ENCODE measurements around the gene KYNU.
"Not testable (repeated sequence)": the region's sequence is repeated elsewhere in the genome, so short reads cannot be mapped to it uniquely, and the experiment has no call there.

Gene KYNU

DNA sequence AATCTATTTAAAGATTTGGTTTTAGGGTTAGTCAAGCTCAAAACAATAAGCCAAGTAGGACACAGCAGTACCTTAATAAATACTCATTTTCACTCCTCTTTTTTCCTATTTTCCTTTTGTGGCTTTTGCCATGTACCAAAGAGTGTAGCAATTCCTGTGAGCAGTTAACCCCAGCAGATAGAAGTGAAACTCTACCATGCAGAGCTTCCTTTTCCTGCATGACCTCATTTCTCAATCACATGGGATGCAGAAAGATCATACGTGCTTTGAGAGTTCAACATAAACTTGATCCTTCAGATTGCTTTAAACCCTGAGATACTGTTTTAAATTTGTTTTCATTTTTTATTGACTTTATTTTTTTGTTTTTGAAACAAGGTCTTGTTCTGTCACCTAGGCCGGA lies 152.7 kb downstream of the KYNU start:
- no peak for DNase-seq

DNA sequence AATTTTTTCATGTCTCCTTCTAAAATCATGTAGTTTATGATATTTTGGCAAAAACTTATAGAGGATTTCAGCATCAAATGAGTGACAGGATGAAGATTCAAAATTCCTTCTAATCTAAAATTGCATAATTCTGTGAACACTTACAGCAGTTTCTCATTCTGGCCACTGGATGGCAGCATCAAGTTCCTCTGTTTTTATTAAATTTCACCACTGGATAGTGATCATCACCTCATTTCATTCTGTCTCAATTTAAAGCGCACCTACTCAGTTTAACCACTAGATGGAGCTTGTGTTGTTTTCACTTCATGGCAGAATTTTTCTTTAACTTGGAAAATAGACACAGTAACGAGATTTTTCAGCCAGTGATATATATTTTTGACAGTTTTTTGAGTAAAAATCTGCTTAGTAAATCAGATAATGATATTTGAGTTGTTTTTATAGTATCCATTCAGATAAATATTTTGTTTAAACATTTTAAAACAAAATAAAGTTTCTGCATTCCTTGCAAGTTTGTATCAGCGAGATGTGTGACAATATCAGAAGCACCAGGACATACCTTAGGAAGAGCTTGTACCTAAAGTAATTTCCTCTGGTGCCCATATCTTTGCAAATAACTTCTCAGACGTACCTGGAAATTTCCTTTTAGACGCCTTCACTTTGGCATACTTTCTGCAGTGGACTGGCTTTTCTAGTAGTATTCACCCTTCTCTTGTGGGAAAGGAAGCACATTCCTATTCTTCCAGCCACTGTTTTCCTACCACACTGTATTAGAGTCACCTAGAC lies 157.0 kb downstream of the KYNU start:
- DNase-seq: peak in 1 of 2 experiments; percentile 32

DNA sequence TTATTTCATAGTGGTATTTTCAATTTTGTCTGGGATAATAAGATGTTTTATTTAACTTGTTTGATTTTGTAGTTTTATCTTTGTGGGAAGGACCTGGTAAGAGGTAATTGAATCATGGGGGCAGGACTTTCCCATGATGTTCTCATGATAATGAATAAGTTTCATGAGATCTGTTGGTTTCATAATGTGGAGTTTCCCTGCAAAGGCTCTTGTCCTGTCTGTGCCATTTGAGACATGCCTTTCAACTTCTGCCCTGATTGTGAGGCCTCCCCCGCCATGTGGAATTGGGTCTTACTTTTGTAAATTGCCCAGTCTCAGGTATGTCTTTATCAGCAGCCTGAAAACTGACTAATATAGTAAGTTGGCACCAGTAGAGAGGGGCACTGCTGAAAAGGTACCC lies 174.0 kb downstream of the KYNU start:
- no peak for DNase-seq

DNA sequence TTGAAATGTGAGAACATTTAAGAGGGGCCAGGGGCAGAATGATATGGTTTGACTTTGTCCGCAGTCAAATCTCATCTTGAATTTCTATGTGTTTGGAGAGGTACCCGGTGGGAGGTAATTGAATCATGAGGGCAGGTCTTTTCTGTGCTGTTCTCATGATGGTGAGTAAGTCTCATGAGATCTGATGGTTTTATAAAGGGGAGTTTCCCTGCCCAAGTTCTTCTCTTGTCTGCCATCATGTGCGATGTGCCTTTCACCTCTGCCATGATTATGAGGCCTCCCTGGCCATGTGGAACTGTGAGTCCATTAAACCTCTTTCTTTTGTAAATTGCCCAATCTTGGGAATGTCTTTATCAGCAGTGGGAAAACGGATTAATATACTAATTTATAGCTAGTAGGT lies 176.0 kb downstream of the KYNU start:
- DNase-seq: not testable (repeated sequence)

DNA sequence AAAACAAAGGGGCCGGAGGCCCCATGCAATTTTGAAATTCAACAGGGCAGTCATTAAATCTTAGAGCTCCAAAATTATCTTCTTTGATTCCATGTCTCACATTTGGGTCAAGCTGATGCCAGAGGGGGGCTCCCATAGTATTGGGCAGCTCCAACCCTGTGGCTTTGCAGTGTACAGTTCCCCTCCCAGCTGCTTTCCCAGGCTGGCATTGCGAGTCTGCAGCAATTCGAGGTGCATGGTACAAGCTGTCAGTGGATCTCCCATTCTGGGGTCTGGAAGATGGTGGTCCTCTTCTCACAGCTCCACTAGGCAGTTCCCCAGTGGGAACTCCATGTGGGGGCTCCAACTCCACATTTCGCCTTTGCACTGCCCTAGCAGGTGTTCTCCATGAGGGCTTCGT lies 179.1 kb downstream of the KYNU start:
- no peak for DNase-seq

DNA sequence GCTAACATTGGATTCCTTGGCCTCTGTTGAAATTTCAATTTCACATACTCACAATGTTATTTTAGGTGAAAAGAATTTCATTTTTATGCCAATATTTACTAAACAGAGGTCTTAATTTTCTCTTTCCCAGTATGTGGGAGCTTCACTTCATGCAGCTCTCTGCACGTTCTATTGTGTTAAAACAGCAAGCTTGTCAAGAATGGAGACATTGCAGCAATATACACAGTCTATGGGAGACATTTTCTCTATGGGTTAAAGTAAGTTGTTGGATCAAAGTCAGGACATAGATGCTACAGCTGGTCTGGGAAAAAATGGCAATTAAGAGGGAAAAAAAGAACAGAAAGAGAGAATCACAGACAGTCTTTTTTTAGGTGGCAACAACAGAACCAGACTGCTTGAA lies 181.4 kb downstream of the KYNU start:
- no peak for DNase-seq

DNA sequence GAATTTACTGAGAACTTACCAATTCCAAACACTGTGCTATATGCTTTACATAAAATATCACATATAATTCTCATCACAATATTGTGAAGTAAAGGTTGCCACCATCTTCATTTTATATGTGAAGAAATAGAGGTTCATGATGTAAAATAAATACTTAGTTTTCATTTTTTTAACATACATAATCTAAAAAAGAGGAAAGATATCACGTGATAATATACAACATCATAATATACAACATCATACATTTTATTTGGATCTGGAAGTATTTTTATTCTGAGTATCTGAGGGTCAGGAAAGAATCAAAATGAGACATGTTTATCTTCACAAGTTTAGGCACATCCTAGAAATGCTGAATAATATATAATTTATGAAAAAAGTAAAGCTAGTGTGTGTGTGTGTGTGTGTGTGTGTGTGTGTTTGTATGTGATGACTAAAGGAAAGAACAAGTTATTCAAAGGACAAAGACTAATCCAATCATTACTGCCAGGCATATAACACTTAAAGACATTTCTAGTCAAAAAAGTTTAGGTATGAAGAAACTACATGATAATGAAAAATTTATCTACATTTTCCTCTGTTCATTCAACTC lies 186.2 kb downstream of the KYNU start:
- DNase-seq: no peak

DNA sequence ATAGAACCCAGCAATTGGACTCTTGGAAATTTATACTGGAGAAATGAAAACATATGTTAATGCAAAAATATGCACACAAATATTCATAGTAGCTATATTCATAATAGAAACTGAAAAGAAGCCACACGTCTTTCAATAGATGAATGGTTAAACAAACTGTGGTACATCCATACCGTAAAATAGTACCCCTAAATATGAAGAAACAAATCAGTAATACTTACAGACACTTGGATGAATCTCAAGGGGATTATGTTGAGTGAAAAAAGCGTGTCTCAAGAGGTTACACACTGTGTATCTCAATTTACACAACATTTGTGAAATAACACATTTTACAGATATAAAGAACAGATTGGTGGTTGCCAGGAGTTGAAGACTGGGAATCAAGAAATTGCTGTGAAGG lies 190.6 kb downstream of the KYNU start:
- DNase-seq: no peak

DNA sequence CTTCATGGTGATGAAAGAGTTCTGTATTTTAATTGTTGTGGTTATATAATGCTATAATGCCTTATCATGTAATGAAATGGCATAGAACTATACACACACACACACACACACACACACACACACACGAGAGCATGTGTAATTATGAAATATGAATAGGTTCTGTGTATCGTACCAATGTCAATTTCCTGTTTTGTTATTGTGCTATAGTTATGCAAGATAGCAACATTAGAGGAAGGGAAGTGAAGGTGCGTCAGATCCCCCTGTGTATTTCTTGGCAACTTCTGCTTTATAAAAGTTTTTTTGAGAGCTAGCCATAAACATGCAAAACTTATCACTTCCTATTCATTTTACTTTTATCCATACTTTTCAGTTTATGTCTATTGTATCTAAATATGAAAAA lies 191.0 kb downstream of the KYNU start:
- DNase-seq: no peak

DNA sequence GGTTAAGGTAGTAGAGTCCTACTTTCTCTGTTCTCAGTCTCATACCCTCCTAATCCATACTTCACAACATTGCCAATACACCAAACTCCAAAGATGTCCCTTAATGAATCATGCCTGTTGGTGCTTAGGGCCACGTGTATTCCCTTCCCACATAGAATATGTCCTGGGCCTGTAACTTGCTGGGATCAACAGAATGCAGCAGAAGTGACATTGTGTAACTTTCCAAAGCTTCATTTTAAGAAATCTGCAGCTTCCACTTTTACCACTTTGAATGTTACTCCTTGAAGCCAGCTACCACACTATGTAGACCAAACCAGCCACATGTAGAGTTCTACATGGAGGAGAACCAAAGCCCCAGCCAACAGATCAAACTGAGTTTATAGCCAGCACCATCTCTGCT lies 193.2 kb downstream of the KYNU start:
- DNase-seq: no peak

DNA sequence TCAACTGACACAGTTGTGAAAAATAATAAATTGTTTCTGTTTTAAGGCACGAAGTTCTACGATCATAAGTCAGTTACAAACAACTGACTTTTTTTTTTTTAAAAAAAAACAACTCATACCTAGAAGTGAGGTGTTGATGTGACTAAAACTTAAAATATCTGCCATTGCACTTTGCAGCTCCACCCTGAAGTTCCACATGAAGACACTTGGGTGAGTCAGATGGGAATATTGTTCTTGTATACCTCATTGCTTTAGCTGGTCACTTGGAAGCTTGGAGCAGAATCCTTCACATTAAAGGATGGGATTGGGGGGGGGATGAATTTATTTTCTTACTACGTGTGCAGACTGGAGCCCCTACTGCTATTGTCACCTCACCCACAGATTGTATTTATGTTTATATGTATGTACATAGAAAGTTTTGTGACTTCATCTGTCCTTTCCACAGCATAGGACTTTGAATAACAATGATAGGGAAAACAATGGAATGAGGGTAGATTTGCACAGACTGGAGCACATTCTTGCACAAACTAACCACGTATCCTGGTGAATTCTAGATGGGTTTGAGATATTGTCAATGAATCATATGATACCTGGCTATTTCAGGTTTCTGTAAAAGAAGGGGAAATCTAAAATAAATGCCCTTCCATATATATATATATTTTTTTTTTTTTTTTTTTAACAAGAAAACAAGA lies 193.9 kb downstream of the KYNU start:
- DNase-seq: no peak

DNA sequence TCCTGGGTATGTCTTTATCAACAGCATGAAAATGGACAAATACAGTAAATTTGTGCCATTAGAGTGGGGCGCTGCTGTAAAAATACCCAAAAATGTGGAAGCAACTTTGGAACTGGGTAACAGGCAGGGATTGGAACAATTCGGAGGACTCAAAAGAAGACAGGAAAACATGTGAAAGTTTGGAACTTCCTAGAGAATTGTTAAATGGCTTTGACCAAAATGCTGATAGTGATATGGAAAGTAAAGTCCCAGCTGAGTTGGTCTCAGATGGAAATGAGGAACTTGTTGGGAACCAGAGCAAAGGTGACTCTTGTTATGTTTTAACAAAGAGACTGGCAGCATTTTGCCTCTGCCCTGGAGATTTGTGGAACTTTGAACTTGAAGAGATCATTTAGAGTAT lies 197.4 kb downstream of the KYNU start:
- not testable (repeated sequence) for DNase-seq

DNA sequence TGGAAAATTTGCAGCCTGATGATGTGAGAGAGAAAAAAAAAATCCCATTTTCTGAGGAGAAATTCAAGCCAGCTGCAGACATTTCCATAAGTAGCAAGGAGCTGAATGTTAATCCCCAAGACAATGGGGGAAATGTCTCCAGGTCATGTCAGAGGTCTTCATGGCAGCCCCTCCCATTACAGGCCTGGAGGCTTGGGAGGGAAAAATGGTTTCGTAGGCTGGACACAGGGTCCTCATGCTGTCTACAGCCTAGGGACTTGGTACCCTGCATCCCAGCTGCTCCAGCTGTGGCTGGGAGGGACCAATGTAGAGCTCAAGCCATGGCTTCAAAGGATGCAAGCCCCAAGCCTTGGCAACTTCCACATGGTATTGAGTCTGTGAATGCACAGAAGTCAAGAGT lies 198.2 kb downstream of the KYNU start:
- no peak for DNase-seq

DNA sequence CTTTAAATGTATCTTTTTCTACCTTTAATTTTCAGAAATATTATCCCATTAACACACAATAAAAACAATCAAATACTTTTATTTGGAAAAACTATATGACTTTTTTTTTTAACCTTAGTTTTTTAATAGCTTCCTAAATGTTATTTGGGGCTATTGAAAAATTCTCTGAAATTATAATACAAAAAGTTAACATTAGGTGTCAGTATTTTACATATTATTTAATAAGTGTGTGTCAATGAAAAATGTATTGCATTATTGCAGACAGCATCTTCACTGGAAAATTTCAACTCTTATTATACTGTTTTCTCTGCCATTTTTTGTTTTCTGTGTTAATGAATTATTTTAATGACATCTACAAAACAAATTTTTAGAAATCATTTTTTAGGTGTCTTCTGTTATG lies 200.6 kb downstream of the KYNU start:
- no peak for DNase-seq

DNA sequence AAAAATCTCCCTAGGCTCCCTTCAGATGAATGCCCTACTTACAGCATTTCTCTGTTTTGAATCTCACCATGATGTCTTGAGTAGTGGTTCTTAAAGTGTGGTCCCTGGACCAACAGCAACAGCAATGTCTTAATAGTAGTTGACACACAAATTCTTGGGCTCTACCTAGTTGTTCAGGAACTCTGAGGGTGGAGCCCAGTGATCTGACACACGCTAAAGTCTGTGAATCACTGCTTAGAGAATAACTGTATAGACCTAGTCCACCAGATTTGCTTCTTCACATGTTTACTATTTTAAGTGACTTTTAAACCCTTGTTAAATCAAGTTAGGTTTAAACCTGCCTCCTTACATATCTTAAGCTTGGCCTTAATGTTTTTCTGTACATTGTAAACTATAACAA lies 204.2 kb downstream of the KYNU start:
- DNase-seq: no peak

DNA sequence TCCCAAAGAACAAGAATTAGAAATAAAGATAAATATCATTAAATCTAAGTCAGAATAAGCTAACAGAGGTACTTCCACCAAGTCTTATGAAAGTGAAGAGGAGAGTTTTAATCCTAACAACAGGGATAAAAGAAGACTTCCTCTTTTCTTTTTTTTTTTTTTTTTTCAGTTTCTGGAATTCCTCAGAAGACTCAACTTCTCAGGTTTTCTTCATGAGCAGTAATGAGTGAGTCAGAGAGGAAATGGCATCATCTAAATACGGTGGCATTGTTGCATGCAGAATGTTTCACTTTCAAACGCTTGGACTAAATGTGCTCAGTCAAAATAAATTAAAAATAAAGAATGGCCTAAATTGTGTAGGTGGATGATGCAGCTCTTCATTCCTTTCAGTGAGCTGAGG lies 206.2 kb downstream of the KYNU start:
- DNase-seq: no peak

DNA sequence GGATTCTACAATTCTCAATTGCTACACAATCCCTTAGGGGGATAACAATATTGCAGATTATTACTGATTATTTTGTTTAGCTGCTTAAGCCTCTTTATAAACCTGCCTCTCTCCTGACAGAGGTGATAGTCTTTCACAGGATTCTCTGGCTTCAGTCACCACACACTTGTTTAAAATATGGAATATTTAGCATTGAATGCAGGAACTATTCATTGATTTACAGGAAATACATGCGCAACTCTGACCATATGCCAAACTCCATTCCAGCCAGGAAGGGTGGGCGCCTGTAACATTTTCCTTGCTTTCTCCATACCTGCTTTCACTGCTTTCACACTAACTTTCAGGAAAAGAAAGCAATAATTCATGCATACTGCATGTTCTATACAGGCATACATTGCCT lies 207.0 kb downstream of the KYNU start:
- no peak for DNase-seq

DNA sequence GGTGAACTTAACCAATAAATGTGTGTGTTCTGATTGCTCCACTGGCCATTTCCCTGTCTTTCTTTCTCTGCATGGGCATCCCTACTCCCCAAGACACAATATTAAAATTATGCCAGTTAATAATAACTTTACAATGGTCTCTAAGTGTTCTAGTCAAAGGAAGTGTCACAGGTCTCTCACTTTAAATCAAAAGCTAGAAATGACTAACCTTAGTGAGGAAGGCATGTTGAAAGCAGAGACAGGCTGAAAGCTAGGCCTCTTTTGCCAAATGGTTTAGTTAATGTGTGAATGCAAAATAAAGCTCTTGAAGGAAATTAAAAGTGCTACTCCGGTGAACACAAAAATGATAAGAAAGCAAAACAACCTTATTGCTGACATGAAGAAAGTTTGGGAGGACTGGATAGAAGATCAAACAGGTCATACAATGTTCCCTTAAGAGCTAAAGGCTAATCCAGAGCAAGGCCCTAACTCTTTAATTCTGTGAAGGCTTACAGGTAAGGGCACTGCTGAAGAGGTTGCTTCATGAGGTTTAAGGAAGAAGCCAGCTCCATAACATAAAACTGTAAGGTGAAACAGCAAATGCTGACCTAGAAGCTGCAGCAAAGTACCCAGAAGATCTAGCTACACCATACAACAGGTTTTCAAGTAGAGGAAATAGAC lies 207.8 kb downstream of the KYNU start:
- DNase-seq: no peak

DNA sequence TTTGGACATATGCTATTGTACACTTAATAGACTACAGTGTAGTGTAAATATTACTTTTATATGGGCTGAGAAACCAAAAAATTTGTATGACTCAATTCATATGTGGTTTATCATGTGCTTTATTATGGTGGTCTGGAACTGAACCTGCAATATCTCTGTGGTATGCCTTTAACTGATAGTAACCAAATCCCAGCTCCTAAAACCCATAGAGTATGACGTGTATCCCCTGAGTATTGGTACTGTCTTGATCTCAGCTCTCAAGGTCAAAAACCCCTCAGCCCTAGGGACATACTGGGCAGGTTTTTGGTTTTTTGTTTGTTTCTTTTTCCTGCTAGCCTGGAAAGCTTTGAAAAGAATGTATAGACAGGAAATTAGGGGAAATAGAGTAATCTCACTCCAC lies 209.6 kb downstream of the KYNU start:
- DNase-seq: no peak

DNA sequence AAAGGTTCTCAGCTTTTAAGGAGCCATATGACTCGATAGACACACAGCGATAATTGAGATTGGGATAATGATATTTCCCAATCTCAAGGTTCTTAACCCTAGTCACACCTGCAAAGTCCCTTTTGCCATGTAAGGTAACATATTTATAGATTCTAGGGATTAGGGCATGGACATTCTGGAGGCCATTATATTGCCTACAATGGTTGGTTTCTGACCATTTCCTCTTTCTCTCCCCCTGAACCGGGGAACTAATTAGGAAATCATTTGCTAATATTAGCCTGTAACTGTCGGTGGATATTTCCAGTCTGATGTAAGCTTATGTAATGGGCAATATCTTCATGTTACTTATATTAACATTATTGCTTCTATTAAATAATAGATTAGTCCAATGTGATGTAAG lies 210.9 kb downstream of the KYNU start:
- DNase-seq: no peak

DNA sequence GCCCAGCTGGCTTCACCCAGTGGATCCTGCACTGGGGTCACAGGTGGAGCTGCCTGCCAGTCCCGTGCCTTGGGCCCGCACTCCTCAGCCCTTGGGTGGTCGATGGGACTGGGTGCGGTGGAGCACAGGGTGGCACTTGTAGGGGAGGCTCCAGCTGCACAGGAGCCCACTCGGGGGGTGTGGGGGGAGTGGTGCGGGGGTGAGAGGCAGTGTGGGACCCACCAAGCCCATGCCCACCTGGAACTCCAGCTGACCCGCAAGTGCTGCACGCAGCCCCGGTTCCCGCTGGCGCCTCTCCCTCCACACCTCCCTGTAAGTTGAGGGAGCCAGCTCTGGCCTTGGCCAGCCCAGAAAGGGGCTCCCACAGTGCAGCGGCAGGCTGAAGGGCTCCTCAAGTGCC lies 212.1 kb downstream of the KYNU start:
- DNase-seq: not testable (repeated sequence)
